Stomach smooth muscle (tissue), 2 donors: ENCODE measurements around the gene KLK2.

Experiments
- H3K27ac ChIP-seq: one replicate; pipeline ENCODE4 v1.7.0; 2013; ENCODE audit warnings: mild to moderate bottlenecking, low read length, inconsistent platforms
- H3K27me3 ChIP-seq, 2 donors: one replicate each; pipeline ENCODE4 v1.7.0; 2013; ENCODE audit warnings: low read length in 2 of 2; ENCODE audit not compliant: insufficient read depth in 2 of 2, control insufficient read depth in 1 of 2
- H3K36me3 ChIP-seq, 2 donors: one replicate each; pipeline ENCODE4 v1.7.0; 2013; ENCODE audit warnings: low read length in 2 of 2; ENCODE audit not compliant: control insufficient read depth in 2 of 2, insufficient read depth in 2 of 2
- H3K4me1 ChIP-seq: one replicate; pipeline ENCODE4 v1.7.0; 2013; ENCODE audit warnings: low read length; ENCODE audit not compliant: control insufficient read depth, insufficient read depth
- H3K4me3 ChIP-seq, 2 donors: one replicate each; pipeline ENCODE4 v1.7.0; 2013; ENCODE audit warnings: low read length in 2 of 2
- H3K9ac ChIP-seq, 2 donors: one replicate each; pipeline ENCODE4 v1.7.0; 2013; ENCODE audit warnings: low read length in 2 of 2, mild to moderate bottlenecking in 1 of 2
- H3K9me3 ChIP-seq, 2 donors: one replicate each; pipeline ENCODE4 v1.7.0; 2013; ENCODE audit warnings: low read length in 2 of 2; ENCODE audit not compliant: control insufficient read depth in 2 of 2
- donor health status: healthy.
- donor health status: Pancreatic carcinoma.

Gene KLK2

GRCh38 chr19:50851620-50852019, 21.6 kb upstream of the KLK2 start:
- Histone ChIP-seq H3K27me3 (peaks cover 0 to 34% of the 10 kb centered on the region in 2 donors), H3K9ac (no peak overlapping the region), H3K36me3 (no peaks in the 10 kb centered on the region), H3K4me3 (no peak overlapping the region), H3K27ac (no peak overlapping the region), H3K4me1 (no peaks in the 10 kb centered on the region), H3K9me3 (no peaks in the 10 kb centered on the region)

GRCh38 chr19:50854636-50855410, 18.4 kb upstream of the KLK2 start, which contains the start of gene KLK3:
KLK3 (plus strand) TSS chr19:50854915; CDS start chr19:50854956, 41 bp downstream.
- Histone ChIP-seq H3K36me3 (no peaks in the 10 kb centered on the region), H3K27me3 (peaks cover 13 to 51% of the 10 kb centered on the region in 2 donors), H3K4me1 (no peaks in the 10 kb centered on the region), H3K4me3 (no peak within 1 kb of the TSS), H3K27ac (no peak within 1 kb of the TSS), H3K9me3 (no peaks in the 10 kb centered on the region), H3K9ac (no peak within 1 kb of the TSS)

GRCh38 chr19:50857366-50857765, 15.9 kb upstream of the KLK2 start:
- Histone ChIP-seq H3K9ac (no peak overlapping the region), H3K36me3 (no peaks in the 10 kb centered on the region), H3K27me3 (peaks cover 15 to 48% of the 10 kb centered on the region in 2 donors), H3K9me3 (peaks cover 0 to 9% of the 10 kb centered on the region in 2 donors), H3K4me1 (no peaks in the 10 kb centered on the region), H3K27ac (no peak overlapping the region), H3K4me3 (no peak overlapping the region)

GRCh38 chr19:50858886-50859285, 14.4 kb upstream of the KLK2 start:
- peaks cover 15 to 43% of the 10 kb centered on the region in 2 donors for H3K27me3 ChIP-seq
- H3K4me1 ChIP-seq, result no peaks in the 10 kb centered on the region
- peaks cover 0 to 9% of the 10 kb centered on the region in 2 donors for H3K9me3 ChIP-seq
- no peak overlapping the region for H3K27ac ChIP-seq
- H3K36me3 ChIP-seq, result no peaks in the 10 kb centered on the region
- H3K4me3 ChIP-seq, result no peak overlapping the region
- no peak overlapping the region for H3K9ac ChIP-seq

- no peak overlapping the region for H3K27ac ChIP-seq
- H3K9ac ChIP-seq, result no peak overlapping the region
- H3K9me3 ChIP-seq, result peaks cover 0 to 9% of the 10 kb centered on the region in 2 donors
- no peak overlapping the region for H3K4me3 ChIP-seq
- H3K27me3 ChIP-seq, result peaks cover 15 to 38% of the 10 kb centered on the region in 2 donors
- H3K36me3 ChIP-seq, result no peaks in the 10 kb centered on the region
- no peaks in the 10 kb centered on the region for H3K4me1 ChIP-seq
Observed at GRCh38 chr19:50859849-50860248, 13.4 kb upstream of the KLK2 start.

- H3K4me1 ChIP-seq, result no peaks in the 10 kb centered on the region
- no peak overlapping the region for H3K9ac ChIP-seq
- H3K27me3 ChIP-seq, result peaks cover 15 to 33% of the 10 kb centered on the region in 2 donors
- H3K27ac ChIP-seq, result no peak overlapping the region
- H3K9me3 ChIP-seq, result peaks cover 0 to 9% of the 10 kb centered on the region in 2 donors
- no peak overlapping the region for H3K4me3 ChIP-seq
- H3K36me3 ChIP-seq, result no peaks in the 10 kb centered on the region
Observed at GRCh38 chr19:50861010-50861409, 12.2 kb upstream of the KLK2 start.

GRCh38 chr19:50861496-50862286, 11.5 kb upstream of the KLK2 start:
- peaks cover 18 to 30% of the 10 kb centered on the region in 2 donors for H3K27me3 ChIP-seq
- H3K9ac ChIP-seq, result no peak overlapping the region
- no peaks in the 10 kb centered on the region for H3K4me1 ChIP-seq
- peaks cover 0 to 9% of the 10 kb centered on the region in 2 donors for H3K9me3 ChIP-seq
- H3K36me3 ChIP-seq, result no peaks in the 10 kb centered on the region
- no peak overlapping the region for H3K27ac ChIP-seq
- no peak overlapping the region for H3K4me3 ChIP-seq

GRCh38 chr19:50869479-50869878, 3.8 kb upstream of the KLK2 start:
- H3K4me1 ChIP-seq, result no peaks in the 10 kb centered on the region
- no peaks in the 10 kb centered on the region for H3K36me3 ChIP-seq
- no peaks in the 10 kb centered on the region for H3K9me3 ChIP-seq
- no peak overlapping the region for H3K27ac ChIP-seq
- H3K9ac ChIP-seq, result no peak overlapping the region
- H3K4me3 ChIP-seq, result no peak overlapping the region
- H3K27me3 ChIP-seq, result peaks cover 12 to 20% of the 10 kb centered on the region in 2 donors

- Histone ChIP-seq H3K9ac (no peak overlapping the region), H3K36me3 (no peaks in the 10 kb centered on the region), H3K27ac (no peak overlapping the region), H3K9me3 (no peaks in the 10 kb centered on the region), H3K4me3 (no peak overlapping the region), H3K27me3 (peaks cover 12 to 26% of the 10 kb centered on the region in 2 donors), H3K4me1 (no peaks in the 10 kb centered on the region)
Observed at GRCh38 chr19:50870417-50871089, 2.7 kb upstream of the KLK2 start.

GRCh38 chr19:50874211-50874610, 972 bp downstream of the KLK2 start:
- H3K9me3 ChIP-seq, result no peaks in the 10 kb centered on the region
- peaks cover 18 to 38% of the 10 kb centered on the region in 2 donors for H3K27me3 ChIP-seq
- H3K4me1 ChIP-seq, result no peaks in the 10 kb centered on the region
- H3K36me3 ChIP-seq, result no peaks in the 10 kb centered on the region
- no peak overlapping the region for H3K4me3 ChIP-seq
- H3K9ac ChIP-seq, result no peak overlapping the region
- H3K27ac ChIP-seq, result no peak overlapping the region
